ENCODE measurements around the gene RHBDL3.

RHBDL3 gene

DNA sequence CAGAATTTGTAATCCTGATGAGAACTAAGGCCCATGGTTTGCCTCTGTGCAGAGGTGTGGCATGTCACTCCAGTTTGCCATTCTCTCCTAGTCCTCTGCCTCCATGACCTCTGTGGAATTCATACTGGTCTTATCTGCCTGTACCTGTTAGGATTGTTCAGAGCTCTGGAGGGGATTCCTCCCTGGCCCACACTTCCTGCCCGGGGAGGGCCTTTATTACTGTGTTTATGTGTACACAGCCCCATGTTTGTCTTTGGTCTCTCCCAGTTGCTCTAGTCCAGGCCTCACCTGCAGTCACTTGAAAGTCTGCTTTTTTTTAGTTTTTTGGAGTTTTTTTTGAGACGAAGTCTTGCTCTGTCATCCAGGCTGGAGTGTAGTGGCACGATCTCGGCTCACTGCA is 36.4 kb downstream of the RHBDL3 start:
- Histone ChIP-seq H3F3A (ENCODE audit: insufficient read depth, low read length) (no peaks in the 10 kb centered on the region), H3K36me3 (replicated peaks; ENCODE audit: insufficient read depth, low read length) (no peaks in the 10 kb centered on the region), H3K9ac (ENCODE audit: low read length) (no peak overlapping the region), H3K4me3 (ENCODE audit: low read length) (no peak overlapping the region), H4K20me1 (ENCODE audit: insufficient read depth, low read length) (no peaks in the 10 kb centered on the region), H3K27me3 (replicated peaks; ENCODE audit: insufficient read depth, low read length) (no peaks in the 10 kb centered on the region), H3K79me2 (ENCODE audit: low read length) (no peaks in the 10 kb centered on the region), H3K9me3 (replicated peaks; ENCODE audit: insufficient read depth, low read length) (no peaks in the 10 kb centered on the region), H2AFZ (ENCODE audit: low read length) (no peak overlapping the region), H3K27ac (ENCODE audit: low read length) (no peak overlapping the region), H3K4me2 (ENCODE audit: low read depth, low read length) (no peak overlapping the region), H3K4me1 (ENCODE audit: low read length) (no peaks in the 10 kb centered on the region), H3K9me2 (replicated peaks; ENCODE audit: insufficient read depth, low read length) (no peaks in the 10 kb centered on the region)
- no peak for DNase-seq
- no peak for TF ChIP-seq EZH2 (optimal IDR thresholded peaks at IDR 0.05; ENCODE audit: low read depth, low read length)
- TF ChIP-seq CTCF (IDR thresholded peaks at IDR 0.05; ENCODE audit: low read length), result no peak
- TF ChIP-seq EZH2phosphoT487 (IDR thresholded peaks at IDR 0.05; ENCODE audit: low read length), result no peak

GRCh38 chr17:32302860-32303649 is 37.4 kb downstream of the RHBDL3 start:
- Histone ChIP-seq H3K4me2 (ENCODE audit: low read depth, low read length) (no peak overlapping the region), H3F3A (ENCODE audit: insufficient read depth, low read length) (no peaks in the 10 kb centered on the region), H3K9ac (ENCODE audit: low read length) (no peak overlapping the region), H3K27ac (ENCODE audit: low read length) (no peak overlapping the region), H3K36me3 (replicated peaks; ENCODE audit: insufficient read depth, low read length) (no peaks in the 10 kb centered on the region), H2AFZ (ENCODE audit: low read length) (no peak overlapping the region), H3K4me3 (ENCODE audit: low read length) (no peak overlapping the region), H3K4me1 (ENCODE audit: low read length) (no peaks in the 10 kb centered on the region), H3K9me3 (replicated peaks; ENCODE audit: insufficient read depth, low read length) (no peaks in the 10 kb centered on the region), H3K9me2 (replicated peaks; ENCODE audit: insufficient read depth, low read length) (no peaks in the 10 kb centered on the region), H4K20me1 (ENCODE audit: insufficient read depth, low read length) (no peaks in the 10 kb centered on the region), H3K27me3 (replicated peaks; ENCODE audit: insufficient read depth, low read length) (no peaks in the 10 kb centered on the region), H3K79me2 (ENCODE audit: low read length) (no peaks in the 10 kb centered on the region)
- no peak for DNase-seq
- TF ChIP-seq EZH2 (optimal IDR thresholded peaks at IDR 0.05; ENCODE audit: low read depth, low read length), result no peak
- TF ChIP-seq CTCF (IDR thresholded peaks at IDR 0.05; ENCODE audit: low read length), result no peak
- TF ChIP-seq EZH2phosphoT487 (IDR thresholded peaks at IDR 0.05; ENCODE audit: low read length), result no peak

- Histone ChIP-seq H3K9ac (ENCODE audit: low read length) (no peak overlapping the region), H4K20me1 (ENCODE audit: insufficient read depth, low read length) (no peaks in the 10 kb centered on the region), H2AFZ (ENCODE audit: low read length) (no peak overlapping the region), H3K79me2 (ENCODE audit: low read length) (no peaks in the 10 kb centered on the region), H3K9me2 (replicated peaks; ENCODE audit: insufficient read depth, low read length) (no peaks in the 10 kb centered on the region), H3K4me2 (ENCODE audit: low read depth, low read length) (no peak overlapping the region), H3K9me3 (replicated peaks; ENCODE audit: insufficient read depth, low read length) (no peaks in the 10 kb centered on the region), H3K4me1 (ENCODE audit: low read length) (no peaks in the 10 kb centered on the region), H3K27me3 (replicated peaks; ENCODE audit: insufficient read depth, low read length) (no peaks in the 10 kb centered on the region), H3K4me3 (ENCODE audit: low read length) (no peak overlapping the region), H3K36me3 (replicated peaks; ENCODE audit: insufficient read depth, low read length) (no peaks in the 10 kb centered on the region), H3K27ac (ENCODE audit: low read length) (no peak overlapping the region), H3F3A (ENCODE audit: insufficient read depth, low read length) (no peaks in the 10 kb centered on the region)
- DNase-seq, result no peak
- TF ChIP-seq CTCF (IDR thresholded peaks at IDR 0.05; ENCODE audit: low read length), result no peak
- TF ChIP-seq EZH2phosphoT487 (IDR thresholded peaks at IDR 0.05; ENCODE audit: low read length), result no peak
- no peak for TF ChIP-seq EZH2 (optimal IDR thresholded peaks at IDR 0.05; ENCODE audit: low read depth, low read length)
Measured at GRCh38 chr17:32303781-32304288, 38.2 kb downstream of the RHBDL3 start.
